K562 (cell line): ENCODE results near the gene OXTR. TPM values are rescaled to one million over a fixed set of nuclear protein-coding genes. Genes with fewer than 3 reads are reported as not detected.

Experiments
- AFF1 ChIP-seq, 2 experiments: fragments of 450-650 bp; IDR thresholded peaks; 2 replicates each; pipeline ENCODE4 v1.6.1; 2018; ENCODE audit warnings: mild to moderate bottlenecking in 2 of 2, low read depth in 1 of 2; ENCODE audit not compliant: partially characterized antibody in 2 of 2
- DMBX1 ChIP-seq: fragments of 250-450 bp; sonication (Bioruptor Pico); IDR thresholded peaks from 2 replicates; pipeline ENCODE4 v1.8.0; 2022; ENCODE audit warnings: inconsistent platforms, mild to moderate bottlenecking, moderate library complexity, borderline replicate concordance
- ELF1 ChIP-seq: fragments of 200-800 bp; sonication (Bioruptor generic); IDR thresholded peaks from 2 replicates; pipeline ENCODE4 v1.6.1; 2016; ENCODE audit warnings: missing genetic modification characterization, missing compliant biosample characterization
- ID3 ChIP-seq, 2 experiments: fragments of 250-450 bp in 1 of 2; fragments of 450-650 bp in 1 of 2; sonication (Bioruptor Pico) in 1 of 2; IDR thresholded peaks; 2 replicates each; pipeline versions ENCODE4 v1.6.1 to v1.8.0; 2016 to 2021; ENCODE audit warnings: mild to moderate bottlenecking in 2 of 2, moderate library complexity in 2 of 2, missing compliant biosample characterization in 1 of 2, missing genetic modification characterization in 1 of 2
- JUN ChIP-seq, 2 experiments: sonication (generic) in 1 of 2; formaldehyde crosslinking in 1 of 2; IDR thresholded peaks; 2 replicates each; pipeline versions ENCODE4 v1.6.1 to v1.8.0; 2012 to 2022; ENCODE audit warnings: borderline replicate concordance in 2 of 2, mild to moderate bottlenecking in 2 of 2, improper control_type of control experiment in 1 of 2, low read depth in 1 of 2, low read length in 1 of 2, missing genetic modification reagents in 1 of 2
- KHSRP ChIP-seq: fragments of 450-650 bp; IDR thresholded peaks from 2 replicates; pipeline ENCODE4 v1.6.1; 2017
- KLF16 ChIP-seq: IDR thresholded peaks from 2 replicates; pipeline ENCODE4 v1.6.1; 2016; ENCODE audit warnings: antibody characterized with exemption
- MBD1 ChIP-seq: fragments of 250-450 bp; sonication (Bioruptor Pico); IDR thresholded peaks from 2 replicates; pipeline ENCODE4 v1.8.0; 2022; ENCODE audit warnings: inconsistent platforms
- MCM5 ChIP-seq: fragments of 450-650 bp; IDR thresholded peaks from 2 replicates; pipeline ENCODE4 v1.6.1; 2016; ENCODE audit warnings: low read depth
- RBBP5 ChIP-seq: fragments of 200-600 bp; sonication (generic); IDR thresholded peaks from 2 replicates; pipeline ENCODE4 v1.6.1; 2012; ENCODE audit warnings: borderline replicate concordance, mild to moderate bottlenecking, low read length, control low read depth, inconsistent platforms; ENCODE audit not compliant: insufficient read depth, poor library complexity, severe bottlenecking
- TEAD4 ChIP-seq, 2 experiments: sonication (generic) in 1 of 2; formaldehyde crosslinking in 1 of 2; IDR thresholded peaks; 2 replicates each; pipeline versions ENCODE4 v1.6.1 to v1.8.0; 2012 to 2022; ENCODE audit warnings: borderline replicate concordance in 1 of 2, inconsistent platforms in 1 of 2, low read length in 1 of 2, mild to moderate bottlenecking in 1 of 2, missing genetic modification reagents in 1 of 2
- VEZF1 ChIP-seq: fragments of 200-800 bp; sonication (Bioruptor generic); IDR thresholded peaks from 2 replicates; pipeline ENCODE4 v1.6.1; 2017; ENCODE audit warnings: missing genetic modification characterization, missing compliant biosample characterization
- ZBTB33 ChIP-seq: sonication (generic); formaldehyde crosslinking; IDR thresholded peaks from 2 replicates; pipeline ENCODE4 v1.8.1; 2023; ENCODE audit warnings: mild to moderate bottlenecking, missing genetic modification reagents
- ZNF175 ChIP-seq: fragments of 200-800 bp; sonication (Bioruptor generic); IDR thresholded peaks from 2 replicates; pipeline ENCODE4 v1.6.1; 2016; ENCODE audit warnings: low read depth, mild to moderate bottlenecking, missing genetic modification characterization, missing compliant biosample characterization
- ZNF347 ChIP-seq: fragments of 450-650 bp; formaldehyde crosslinking; IDR thresholded peaks from 2 replicates; pipeline ENCODE4 v1.4.0; 2020; ENCODE audit warnings: low read depth, mild to moderate bottlenecking, moderate library complexity
- polyA plus RNA-seq, 8 experiments: library from polyadenylated mRNA; depleted of rRNA in 4 of 8; stranded (reverse) in 5 of 8; unstranded in 3 of 8; fragments of >200 nt; fragmentation: Nextera tagmentation in 2 of 8; fragmentation: Illumina TruSeq in 1 of 8; extraction: Ambion mirVana in 2 of 8; extraction: Trizol in 1 of 8; gene quantifications; 2 replicates each; pipeline versions ENCODE4 v1.2.1 to v1.2.3, GENCODE V29; 2011 to 2014; ENCODE audit warnings: inconsistent platforms in 1 of 8, missing spikeins in 1 of 8
- total RNA-seq, 7 experiments: library from RNA; depleted of rRNA in 6 of 7; stranded (reverse); fragments of >200 nt in 6 of 7; fragmentation: Illumina TruSeq in 2 of 7; extraction: Trizol in 2 of 7; gene quantifications; 2 replicates each; pipeline versions ENCODE4 v1.2.1 to v1.2.3, GENCODE V29; 2011 to 2021; ENCODE audit warnings: low replicate concordance in 1 of 7

Gene OXTR
- total and polyA plus RNA-seq, 9 of the 15 experiments (the other 6 are each of a cell fraction or from before 2014, with no cell fraction given), result 0.14 to 1.3 (median 0.80) TPM

- no peak for TF ChIP-seq ID3 (CRISPR knock-in tag; IDR thresholded peaks at IDR 0.05)
- no peak for TF ChIP-seq ID3 (tag; IDR thresholded peaks at IDR 0.05)
- TF ChIP-seq AFF1 (IDR thresholded peaks at IDR 0.05; ENCODE audit: low read depth in 1 of 2, partially characterized antibody in 2 of 2), result no peak
- TF ChIP-seq MCM5, result no peak
- TF ChIP-seq RBBP5, result no peak
- TF ChIP-seq ZBTB33 (CRISPR knock-in tag), result no peak
- no peak for TF ChIP-seq ZNF175 (CRISPR knock-in tag)
- TF ChIP-seq ELF1 (tag), result no peak
- TF ChIP-seq VEZF1 (CRISPR knock-in tag), result peak; percentile 61
- TF ChIP-seq KLF16, result peak; percentile 41; the same call in 1 of the 2 replicates
- no peak for TF ChIP-seq ZNF347
- no peak for TF ChIP-seq DMBX1 (CRISPR knock-in tag)
- peak; percentile 70 for TF ChIP-seq TEAD4 (IDR thresholded peaks at IDR 0.05; ENCODE audit: low read length)
- TF ChIP-seq TEAD4 (CRISPR knock-in tag; IDR thresholded peaks at IDR 0.05; ENCODE audit: borderline replicate concordance), result no peak
- no peak for TF ChIP-seq KHSRP
- TF ChIP-seq MBD1 (CRISPR knock-in tag), result no peak
- TF ChIP-seq JUN (IDR thresholded peaks at IDR 0.05; ENCODE audit: borderline replicate concordance, low read depth, low read length), result peak; percentile 83
- TF ChIP-seq JUN (CRISPR knock-in tag; IDR thresholded peaks at IDR 0.05; ENCODE audit: borderline replicate concordance), result no peak
Observed at GRCh38 chr3:8741581-8742261, 27.7 kb downstream of the OXTR start (continued).
